Endothelial cell of umbilical vein (primary cell): ENCODE data around the gene TMEM59L. TPM values are rescaled to one million over a fixed set of nuclear protein-coding genes. Genes with fewer than 3 reads are reported as not detected.
"Not testable (repeated sequence)": the region's sequence is repeated elsewhere in the genome, so short reads cannot be mapped to it uniquely, and the experiment has no call there.

Experiments
- BruUV-seq: library from RNA; stranded (reverse); fragments of 400-500 nt; replicated peaks from 2 replicates; lab custom pipeline; 2021; lab: Mats Ljungman, UMichigan
- CTCF ChIA-PET: fragments of 300-600, 350-600 bp; sonication (Branson Sonifier 250); formaldehyde crosslinking; loops from one replicate; lab custom pipeline; 2021; ENCODE audit warnings: antibody characterized with exemption, inconsistent platforms; lab: Charles Lee
- POLR2A ChIA-PET: fragments of 300-600, 350-600 bp; sonication (Branson Sonifier 250); formaldehyde crosslinking; loops from one replicate; lab custom pipeline; 2021; ENCODE audit warnings: antibody characterized with exemption, inconsistent platforms; lab: Charles Lee
- DNase-seq: peaks from one replicate; pipeline ENCODE4 v3.0.0-alpha.2; 2011; ENCODE audit warnings: low read depth, low spot score
- FAIRE-seq: peaks from 2 replicates; lab custom pipeline; 2011; peaks lifted over from hg19 to GRCh38; lab: Jason Lieb, UNC
- H2AFZ ChIP-seq: 2 replicates; pipeline ENCODE4 v1.6.0; 2012; ENCODE audit warnings: low read depth, low read length, control low read depth, inconsistent platforms
- H3K27ac ChIP-seq: 2 replicates; pipeline ENCODE4 v1.5.1; 2011; ENCODE audit warnings: low read depth, mild to moderate bottlenecking, control low read depth, low read length, moderate library complexity; ENCODE audit not compliant: insufficient read depth
- H3K27me3 ChIP-seq, 2 experiments: 2 replicates each; pipeline versions ENCODE4 v1.6.0 to v1.6.1; 2011; ENCODE audit warnings: low read length in 2 of 2, mixed read lengths in 1 of 2; ENCODE audit not compliant: control insufficient read depth in 2 of 2, insufficient read depth in 2 of 2
- H3K36me3 ChIP-seq, 2 experiments: 2 replicates in 1 of 2; 3 replicates in 1 of 2; pipeline ENCODE4 v1.5.1; 2011; ENCODE audit warnings: low read length in 2 of 2, mild to moderate bottlenecking in 1 of 2, moderate library complexity in 1 of 2; ENCODE audit not compliant: control insufficient read depth in 2 of 2, insufficient read depth in 2 of 2; ENCODE audit errors: extremely low read depth in 1 of 2
- H3K4me1 ChIP-seq: 3 replicates; pipeline ENCODE4 v1.5.1; 2011; ENCODE audit warnings: mild to moderate bottlenecking, low read length; ENCODE audit not compliant: control insufficient read depth, insufficient read depth; ENCODE audit errors: extremely low read depth
- H3K4me2 ChIP-seq: 2 replicates; pipeline ENCODE4 v1.6.1; 2011; ENCODE audit warnings: low read length, control low read depth, mixed read lengths; ENCODE audit not compliant: insufficient read depth
- H3K4me3 ChIP-seq, 3 experiments: fragments of 200-600 bp in 1 of 3; sonication (generic), shearing (Covaris generic) in 1 of 3; replicated peaks in 1 of 3; 2 replicates each; pipeline ENCODE4 v1.5.1; 2011 to 2016; ENCODE audit warnings: control low read depth in 3 of 3, low read length in 3 of 3, mild to moderate bottlenecking in 2 of 3, inconsistent platforms in 1 of 3, low read depth in 1 of 3, moderate library complexity in 1 of 3; ENCODE audit not compliant: insufficient read depth in 1 of 3
- H3K79me2 ChIP-seq: 2 replicates; pipeline ENCODE4 v1.6.0; 2012; ENCODE audit warnings: low read length, inconsistent platforms; ENCODE audit not compliant: control insufficient read depth, insufficient read depth
- H3K9ac ChIP-seq: replicated peaks from 2 replicates; pipeline ENCODE3; 2011; ENCODE audit warnings: low read length, control low read depth; ENCODE audit not compliant: insufficient read depth; ENCODE audit errors: extremely low read depth
- H3K9me1 ChIP-seq: replicated peaks from 3 replicates; pipeline ENCODE4 v1.6.0; 2011; ENCODE audit warnings: mild to moderate bottlenecking, low read length; ENCODE audit not compliant: control insufficient read depth, insufficient read depth; ENCODE audit errors: extremely low read depth
- H3K9me3 ChIP-seq: replicated peaks from 2 replicates; pipeline ENCODE4 v1.5.1; 2012; ENCODE audit warnings: low read length, inconsistent platforms; ENCODE audit not compliant: control insufficient read depth, insufficient read depth
- H4K20me1 ChIP-seq: replicated peaks from 2 replicates; pipeline ENCODE3; 2011; ENCODE audit warnings: mild to moderate bottlenecking, low read length; ENCODE audit not compliant: control insufficient read depth, insufficient read depth; ENCODE audit errors: extremely low read depth
- EZH2 ChIP-seq: IDR thresholded peaks from 2 replicates; pipeline ENCODE4 v1.6.1; 2012; ENCODE audit warnings: borderline replicate concordance, low read depth, mild to moderate bottlenecking, moderate library complexity, low read length, inconsistent platforms; ENCODE audit not compliant: severe bottlenecking
- FOS ChIP-seq: IDR thresholded peaks from 2 replicates; pipeline ENCODE4 v1.6.1; 2011; ENCODE audit warnings: mild to moderate bottlenecking, low read length, moderate library complexity, borderline replicate concordance; ENCODE audit not compliant: insufficient read depth
- GATA2 ChIP-seq: IDR thresholded peaks from 2 replicates; pipeline ENCODE4 v1.7.0; 2011; ENCODE audit warnings: low read depth, mild to moderate bottlenecking, moderate library complexity, mixed read lengths, low read length; ENCODE audit not compliant: insufficient read length, insufficient read depth
- JUN ChIP-seq: IDR thresholded peaks from 2 replicates; pipeline ENCODE4 v1.6.1; 2011; ENCODE audit warnings: borderline replicate concordance, low read depth; ENCODE audit not compliant: insufficient read length, insufficient read depth
- MYC ChIP-seq: IDR thresholded peaks from one replicate; pipeline ENCODE4 v1.6.1; 2011; ENCODE audit warnings: mild to moderate bottlenecking, low read depth, low read length
- POLR2A ChIP-seq: IDR thresholded peaks from 2 replicates; pipeline ENCODE4 v1.6.1; 2012; ENCODE audit warnings: low read depth, mild to moderate bottlenecking, control low read depth, low read length
- POLR2AphosphoS5 ChIP-seq: IDR thresholded peaks from 2 replicates; pipeline ENCODE4 v1.6.1; 2012; ENCODE audit warnings: low read depth, mild to moderate bottlenecking, control low read depth, low read length, moderate library complexity; ENCODE audit not compliant: insufficient read depth
- dilution Hi-C: fragments of 300-500 bp; cut with MboI; formaldehyde crosslinking; loops from one replicate; pipeline ENCODE4 v1.15.0; 2019; ENCODE audit warnings: low sequenced_read_pairs; ENCODE audit not compliant: extremely low pct_ligation_motif_present
- intact Hi-C: fragments of 100-400 bp; cut with micrococcal nuclease; formaldehyde crosslinking; loops from one replicate; pipeline ENCODE4 v1.10.0; 2022
- polyA plus RNA-seq, 4 experiments: library from polyadenylated mRNA; depleted of rRNA in 3 of 4; stranded (reverse) in 3 of 4; unstranded in 1 of 4; fragments of >200 nt; gene quantifications; 2 replicates each; pipeline versions ENCODE4 v1.2.1 to v1.2.3, GENCODE V29; 2011 to 2012; ENCODE audit warnings: missing spikeins in 1 of 4
- total RNA-seq: library from RNA; stranded (reverse); gene quantifications from 2 replicates; pipeline ENCODE4 v1.2.3, GENCODE V29; 2021
- TF ChIP-seq, protein P1 (sequence below), 2 donors: IDR thresholded peaks; 1 replicate in 1 of 2; 2 replicates in 1 of 2; pipeline ENCODE4 v1.5.1; 2011; ENCODE audit warnings: low read length in 2 of 2, mild to moderate bottlenecking in 2 of 2, moderate library complexity in 2 of 2, control low read depth in 1 of 2, inconsistent platforms in 1 of 2, low read depth in 1 of 2; ENCODE audit not compliant: insufficient read depth in 1 of 2; ENCODE audit errors: extremely low read depth in 1 of 2
- TF ChIP-seq, protein P2 (sequence below): IDR thresholded peaks from 2 replicates; pipeline ENCODE4 v1.6.1; 2011; ENCODE audit not compliant: insufficient read depth, insufficient read length

The TMEM59L gene
- total and polyA plus RNA-seq, 2 donors (not counting 3 experiments of a cell fraction or from before 2014, with no cell fraction given): 0.43 to 0.97 TPM

DNA sequence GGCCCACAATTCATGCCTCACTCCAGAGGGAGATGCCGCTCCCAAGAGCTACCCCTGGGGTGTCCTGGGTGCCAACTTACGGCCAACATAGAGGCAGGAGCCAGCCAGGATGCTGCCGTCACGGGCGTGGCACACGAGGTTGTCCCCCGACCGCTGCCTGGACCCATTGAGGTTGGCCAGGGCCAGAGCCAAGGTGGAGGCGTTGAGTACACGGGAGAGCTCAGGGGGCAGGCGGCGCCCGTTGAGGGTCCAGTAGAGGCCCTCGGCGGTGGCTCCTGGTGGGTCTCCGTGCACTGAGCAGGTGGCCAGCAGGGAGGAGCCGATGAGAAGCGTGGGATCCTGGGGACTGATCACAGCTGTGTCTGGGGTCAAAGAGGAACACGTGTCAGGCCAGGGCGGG is 13.2 kb upstream of the TMEM59L start:
- CTCF ChIA-PET: interaction anchor here (2.8 kb wide), 1 partner anchor 11 kb away, joined by 10 read pairs; the partner anchor contains the start of gene REX1BD
- dilution Hi-C loops (no loop called here), intact Hi-C loops (no loop called here)
- H3K27me3 ChIP-seq: peaks cover 12 to 15% of the 10 kb centered on the region in 2 experiments
- H3K4me1 ChIP-seq: peaks cover 4% of the 10 kb centered on the region
- no TSS peak for BruUV-seq
- no peaks in the 10 kb centered on the region for H4K20me1 ChIP-seq
- H3K9me3 ChIP-seq: no peaks in the 10 kb centered on the region
- no peak overlapping the region for H2AFZ ChIP-seq
- FAIRE-seq: no peak
- H3K79me2 ChIP-seq: no peaks in the 10 kb centered on the region
- H3K4me2 ChIP-seq: no peak overlapping the region
- TF ChIP-seq GATA2: no peak
- TF ChIP-seq MYC: no peak
- TF ChIP-seq JUN: no peak
- TF ChIP-seq, protein P1, sequence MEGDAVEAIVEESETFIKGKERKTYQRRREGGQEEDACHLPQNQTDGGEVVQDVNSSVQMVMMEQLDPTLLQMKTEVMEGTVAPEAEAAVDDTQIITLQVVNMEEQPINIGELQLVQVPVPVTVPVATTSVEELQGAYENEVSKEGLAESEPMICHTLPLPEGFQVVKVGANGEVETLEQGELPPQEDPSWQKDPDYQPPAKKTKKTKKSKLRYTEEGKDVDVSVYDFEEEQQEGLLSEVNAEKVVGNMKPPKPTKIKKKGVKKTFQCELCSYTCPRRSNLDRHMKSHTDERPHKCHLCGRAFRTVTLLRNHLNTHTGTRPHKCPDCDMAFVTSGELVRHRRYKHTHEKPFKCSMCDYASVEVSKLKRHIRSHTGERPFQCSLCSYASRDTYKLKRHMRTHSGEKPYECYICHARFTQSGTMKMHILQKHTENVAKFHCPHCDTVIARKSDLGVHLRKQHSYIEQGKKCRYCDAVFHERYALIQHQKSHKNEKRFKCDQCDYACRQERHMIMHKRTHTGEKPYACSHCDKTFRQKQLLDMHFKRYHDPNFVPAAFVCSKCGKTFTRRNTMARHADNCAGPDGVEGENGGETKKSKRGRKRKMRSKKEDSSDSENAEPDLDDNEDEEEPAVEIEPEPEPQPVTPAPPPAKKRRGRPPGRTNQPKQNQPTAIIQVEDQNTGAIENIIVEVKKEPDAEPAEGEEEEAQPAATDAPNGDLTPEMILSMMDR (IDR thresholded peaks at IDR 0.05; ENCODE audit: extremely low read depth in 1 of 2, insufficient read depth in 1 of 2, low read depth in 1 of 2, low read length in 2 of 2): no peak
- no peak for TF ChIP-seq EZH2
- no peak for TF ChIP-seq POLR2AphosphoS5
- TF ChIP-seq, protein P2, sequence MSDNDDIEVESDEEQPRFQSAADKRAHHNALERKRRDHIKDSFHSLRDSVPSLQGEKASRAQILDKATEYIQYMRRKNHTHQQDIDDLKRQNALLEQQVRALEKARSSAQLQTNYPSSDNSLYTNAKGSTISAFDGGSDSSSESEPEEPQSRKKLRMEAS: no peak
- TF ChIP-seq POLR2A: no peak
- no peak for TF ChIP-seq FOS
- no peak for DNase-seq
- H3K9ac ChIP-seq: no peak overlapping the region
- POLR2A ChIA-PET: interaction anchor here (0.6 kb wide), 1 partner anchor 231 kb away, joined by 5 read pairs; no protein-coding TSS in a partner anchor
- H3K36me3 ChIP-seq: no peaks in the 10 kb centered on the region
- no peaks in the 10 kb centered on the region for H3K9me1 ChIP-seq
- H3K27ac ChIP-seq: no peak overlapping the region
- H3K4me3 ChIP-seq: no peak overlapping the region

DNA sequence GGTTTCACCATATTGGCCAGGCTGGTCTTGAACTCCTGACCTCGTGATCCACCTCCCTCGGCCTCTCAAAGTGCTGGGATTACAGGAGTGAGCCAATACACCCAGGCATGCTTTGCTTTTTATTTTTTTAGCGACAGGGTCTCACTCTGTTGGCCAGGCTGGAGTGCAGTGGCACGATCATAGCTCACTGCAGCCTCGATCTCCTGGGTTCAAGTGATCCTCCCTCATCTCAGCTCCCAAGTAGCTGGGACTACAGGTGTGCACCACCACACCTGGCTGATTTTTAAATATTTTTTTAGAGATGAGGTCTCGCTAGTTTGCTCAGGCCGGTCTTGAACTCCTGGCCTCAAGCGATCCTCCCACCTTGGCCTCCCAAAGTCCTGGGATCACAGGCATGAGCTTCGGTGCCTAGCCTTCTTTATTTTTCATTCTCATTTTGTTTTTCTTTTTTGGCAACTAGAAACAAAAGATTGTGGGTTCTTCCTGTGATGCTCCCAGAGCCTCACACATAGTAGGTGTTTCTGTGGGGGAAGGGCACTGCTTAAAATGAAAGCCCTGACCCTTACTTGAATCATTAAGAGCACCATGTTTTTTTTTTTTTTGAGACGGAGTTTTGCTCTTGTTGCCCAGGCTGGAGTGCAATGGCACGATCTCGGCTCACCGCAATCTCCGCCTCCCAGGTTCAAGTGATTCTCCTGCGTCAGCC is 11.8 kb upstream of the TMEM59L start:
- not testable (repeated sequence) for FAIRE-seq

More for the DNA sequence above, 11.8 kb upstream of the TMEM59L start:
- DNase-seq, CTCF ChIA-PET, H3K4me2 ChIP-seq, H3K79me2 ChIP-seq, H3K9me3 ChIP-seq, H3K9ac ChIP-seq, H3K9me1 ChIP-seq, H3K4me1 ChIP-seq, H3K27ac ChIP-seq, H2AFZ ChIP-seq, BruUV-seq, H3K36me3 ChIP-seq, H3K4me3 ChIP-seq, dilution Hi-C loops, H4K20me1 ChIP-seq, POLR2A ChIA-PET: not testable (repeated sequence)
- intact Hi-C loops: loop anchor here (5.0 kb wide), 1 partner anchor 46 kb away; no protein-coding TSS in a partner anchor
- peaks cover 26 to 28% of the 10 kb centered on the region in 2 experiments for H3K27me3 ChIP-seq
